Stimulated activated CD4-positive, alpha-beta T cell treated with anti-CD3 and anti-CD28 coated beads, Interleukin-4, amount 100 ng/mL, for 4 hours (primary cell): ENCODE measurements around the gene FSD1.

Experiments
- DNase-seq, 2 experiments: peaks; one replicate each; pipeline ENCODE4 v3.0.0-alpha.2; 2020

FSD1 gene

DNA sequence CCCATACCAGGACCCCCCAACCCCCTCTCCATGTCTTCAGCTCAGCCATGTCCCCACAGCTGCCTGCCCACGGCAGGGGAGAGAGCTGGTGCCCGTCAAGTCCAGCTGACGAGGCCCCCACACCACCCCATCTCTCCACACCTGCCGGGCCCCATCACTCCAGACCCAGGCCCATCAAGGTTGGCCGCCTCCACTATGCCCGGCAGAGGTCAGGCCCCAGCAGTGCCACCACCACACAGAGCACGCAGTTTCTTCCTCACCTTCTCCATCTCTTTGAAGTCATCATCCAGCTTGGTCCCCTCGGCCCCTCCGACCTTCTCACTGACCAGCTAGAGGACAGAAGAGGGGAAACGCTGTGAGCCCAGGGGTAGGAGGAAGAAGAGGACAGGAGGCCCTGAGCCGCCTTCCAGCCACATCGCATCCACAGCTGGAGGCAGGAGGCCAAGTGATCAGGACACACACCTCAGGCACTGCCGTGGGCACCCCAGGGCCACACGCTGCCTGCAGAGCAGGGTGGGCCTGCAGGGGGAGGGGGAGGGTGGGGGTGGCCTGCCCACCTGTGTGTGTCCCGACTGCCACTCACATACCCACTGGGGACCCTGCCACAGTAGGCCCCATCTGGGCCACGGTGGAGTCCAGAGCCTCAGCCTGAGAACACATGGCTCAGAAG lies 62.4 kb downstream of the FSD1 start:
- DNase-seq: no peak

DNA sequence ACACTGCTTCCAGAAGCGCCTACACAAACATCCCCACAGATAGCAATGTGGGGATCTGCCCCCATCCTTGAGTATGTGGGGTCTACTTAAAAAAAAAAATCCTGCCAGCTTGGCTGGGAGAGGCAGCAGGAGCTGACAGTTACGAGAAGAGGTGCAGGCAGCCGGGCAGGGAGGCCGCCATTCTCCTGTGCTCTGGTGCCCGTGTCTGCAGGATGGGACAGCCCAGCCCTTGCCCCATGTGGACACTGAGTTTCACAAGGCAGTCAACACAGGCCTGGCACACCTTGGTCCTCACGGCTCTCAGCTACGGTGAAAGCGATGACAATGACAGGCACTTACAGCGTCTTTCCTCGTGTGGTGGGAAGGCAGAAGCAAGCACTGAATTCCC lies 62.9 kb downstream of the FSD1 start:
- no peak for DNase-seq

DNA sequence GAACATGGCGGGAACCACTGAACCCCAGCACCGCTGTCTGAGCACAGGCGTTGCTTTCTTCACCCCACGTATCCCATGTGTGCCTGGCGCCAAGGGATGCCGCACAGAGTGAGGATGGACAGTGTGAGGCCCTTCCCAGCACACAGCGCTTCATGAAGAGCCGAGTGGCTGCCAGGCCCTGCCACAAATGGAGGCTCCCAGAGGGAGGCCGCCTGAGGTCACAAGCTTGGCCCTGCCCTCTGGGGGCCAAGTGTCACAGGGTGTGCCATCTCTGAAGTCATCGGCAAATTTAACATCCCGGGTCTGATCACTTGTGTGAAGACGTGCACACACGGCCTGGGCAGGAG lies 63.4 kb downstream of the FSD1 start:
- DNase-seq: no peak

DNA sequence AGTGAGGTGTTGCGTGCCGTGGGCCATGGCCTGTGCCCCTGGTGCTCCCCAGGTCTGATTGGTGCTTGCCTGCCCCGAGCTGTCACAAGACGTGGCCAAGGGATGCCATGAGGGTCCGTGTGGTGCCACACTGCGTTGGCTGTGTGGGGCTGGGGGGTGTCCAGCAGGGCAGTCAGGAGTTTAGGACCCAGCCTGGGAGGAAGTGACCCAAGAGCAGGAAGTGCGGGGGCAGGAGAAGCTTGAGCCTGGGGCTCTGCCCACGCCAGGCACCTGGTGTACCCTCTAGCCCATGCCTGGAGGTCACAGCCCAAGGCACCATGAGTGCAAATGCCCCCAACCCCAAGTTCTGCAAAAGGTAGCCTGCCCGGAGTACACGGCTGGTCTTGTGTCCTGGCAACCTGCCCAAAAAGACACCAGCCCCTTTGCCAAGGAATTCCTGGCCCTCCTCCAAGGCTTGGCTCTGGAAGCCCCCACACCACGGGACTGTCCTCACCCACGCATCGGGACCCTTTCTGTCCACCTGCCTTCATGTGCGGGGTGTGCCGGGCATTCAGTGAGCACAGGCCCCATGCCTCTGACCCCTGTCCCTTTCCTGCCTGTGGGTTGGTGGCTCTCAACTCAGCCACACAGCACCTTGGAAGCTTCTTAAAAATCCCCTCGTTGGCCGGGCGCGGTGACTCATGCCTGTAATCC lies 63.9 kb downstream of the FSD1 start:
- no peak for DNase-seq

DNA sequence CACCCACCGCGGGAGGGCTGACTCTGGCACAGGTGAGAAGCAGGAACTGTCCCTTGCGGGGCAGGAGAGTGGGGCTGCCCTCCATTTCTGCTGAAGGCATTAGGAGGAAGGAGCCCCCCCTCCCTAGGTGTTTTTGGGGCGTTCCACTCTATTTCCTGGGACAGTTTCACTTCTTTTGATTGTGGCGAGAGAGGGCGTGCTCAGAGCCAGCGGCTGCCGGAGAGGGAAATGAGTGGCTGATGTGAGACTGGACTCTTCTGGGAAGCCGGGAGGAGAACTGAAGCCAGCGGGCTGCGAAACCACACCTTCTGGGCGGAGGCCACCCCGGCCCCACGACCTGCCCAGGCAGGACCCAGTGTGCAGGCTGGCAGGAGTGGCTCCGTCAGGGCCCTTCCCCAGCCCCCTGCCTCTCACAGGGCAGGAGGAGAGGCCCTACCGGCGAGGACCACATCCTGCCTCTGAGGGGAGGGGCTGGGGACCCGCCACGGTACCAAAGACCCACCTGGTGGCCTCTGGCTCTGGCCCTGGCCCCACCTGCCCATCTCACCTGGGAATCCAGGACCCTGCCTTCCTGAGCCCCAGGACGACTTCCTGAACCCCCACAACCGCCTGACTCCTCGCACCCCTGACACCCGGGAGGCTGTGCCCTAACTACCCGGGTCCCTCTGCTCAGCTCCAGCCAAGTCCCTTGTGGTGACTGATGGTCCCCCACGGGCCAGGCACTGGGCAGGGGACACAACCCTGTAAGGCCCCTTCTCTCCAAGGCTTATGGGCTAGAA lies 64.9 kb downstream of the FSD1 start:
- DNase-seq: peak; percentile 46 to 62

DNA sequence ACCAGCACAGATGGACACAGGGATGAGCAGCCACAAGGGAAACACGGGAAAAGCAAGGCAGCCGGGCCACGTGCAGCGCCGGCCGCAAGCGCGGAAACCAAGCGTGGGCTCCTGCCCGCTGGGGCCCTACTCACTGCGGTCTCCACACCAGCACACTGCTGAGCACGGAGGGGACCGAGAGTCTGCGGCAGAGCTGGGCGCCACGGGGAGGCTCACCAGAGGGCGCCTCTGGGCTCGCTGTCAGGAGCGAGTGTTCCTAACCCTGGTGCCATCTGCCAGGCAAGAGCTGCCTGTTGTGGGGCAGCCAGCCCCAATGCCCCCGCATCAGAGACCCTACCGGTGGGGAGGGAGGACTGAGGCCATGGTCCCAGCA lies 65.5 kb downstream of the FSD1 start:
- peak; percentile 75 to 76 for DNase-seq

DNA sequence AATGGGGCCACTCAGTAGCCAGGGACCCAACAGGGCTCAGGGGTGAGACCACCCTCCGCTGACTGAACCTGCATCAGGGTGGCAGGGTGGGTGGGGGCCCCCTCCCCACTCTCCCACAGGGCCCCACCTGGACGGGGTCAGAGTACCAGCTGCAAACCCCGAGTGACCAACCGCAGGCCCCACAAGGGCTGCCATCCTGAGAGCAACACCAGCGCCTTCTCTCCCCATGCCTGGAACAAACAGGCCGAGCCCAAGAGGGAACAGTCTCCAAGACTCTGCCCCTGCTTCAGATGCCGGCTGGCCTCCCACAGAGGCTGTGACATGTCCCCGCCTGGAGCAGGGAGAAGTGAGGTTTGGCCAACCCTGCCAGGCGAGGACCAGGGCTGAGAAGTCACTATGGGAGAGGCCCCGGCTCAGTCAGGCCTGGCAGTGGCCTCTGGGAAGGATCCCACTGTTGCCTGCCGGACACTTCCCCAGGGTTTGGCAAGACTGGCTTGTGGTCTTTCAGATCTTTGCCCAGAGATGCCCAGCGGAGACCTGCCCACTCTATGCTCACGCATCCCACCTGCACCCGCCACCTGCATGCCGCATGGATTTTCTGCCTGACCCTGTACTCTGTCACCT lies 66.1 kb downstream of the FSD1 start:
- DNase-seq: no peak

DNA sequence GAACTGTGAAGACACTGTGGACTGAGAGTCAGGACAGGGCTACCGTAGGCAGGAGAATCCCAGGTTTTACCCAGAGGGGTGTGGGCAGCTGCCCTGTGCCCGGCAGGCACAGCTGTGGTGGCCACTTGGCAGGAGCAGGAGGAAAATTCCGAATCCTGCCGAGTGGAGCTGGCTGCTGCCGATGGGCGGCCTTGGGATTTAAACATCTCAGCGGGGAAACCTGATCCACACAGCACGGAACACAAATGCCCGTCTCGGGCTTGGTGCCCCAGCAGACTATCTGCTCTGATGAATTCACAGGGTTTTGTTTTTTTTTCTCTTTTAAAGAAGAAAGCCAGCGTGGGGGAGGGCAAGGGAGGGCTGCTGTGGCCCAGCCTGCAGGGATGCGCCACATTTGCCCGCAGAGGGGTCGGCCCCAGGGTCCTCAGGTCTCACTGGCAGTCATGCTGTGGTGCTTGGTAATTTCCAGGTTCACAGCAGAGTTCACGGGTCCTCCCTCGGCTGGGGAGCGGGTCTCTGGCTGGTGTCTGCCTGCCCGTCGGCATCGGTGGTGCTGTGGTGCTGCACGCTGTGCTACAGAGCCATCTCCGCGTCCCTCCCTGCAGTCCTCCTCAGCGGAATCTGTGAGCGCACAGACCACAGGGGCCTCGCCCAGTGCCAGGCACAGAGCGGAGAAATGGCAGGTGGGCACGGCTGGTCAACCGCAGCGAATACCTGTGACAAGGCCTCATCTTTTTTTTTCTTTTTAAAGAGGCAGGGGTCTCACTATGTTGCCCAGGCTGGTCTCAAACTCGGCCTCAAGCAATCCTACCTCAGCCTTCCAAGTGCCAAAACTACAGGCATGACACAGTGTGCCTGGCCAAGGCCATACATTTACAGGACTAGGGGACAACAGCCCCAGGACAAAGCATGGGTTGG lies 67.1 kb downstream of the FSD1 start:
- DNase-seq: no peak

DNA sequence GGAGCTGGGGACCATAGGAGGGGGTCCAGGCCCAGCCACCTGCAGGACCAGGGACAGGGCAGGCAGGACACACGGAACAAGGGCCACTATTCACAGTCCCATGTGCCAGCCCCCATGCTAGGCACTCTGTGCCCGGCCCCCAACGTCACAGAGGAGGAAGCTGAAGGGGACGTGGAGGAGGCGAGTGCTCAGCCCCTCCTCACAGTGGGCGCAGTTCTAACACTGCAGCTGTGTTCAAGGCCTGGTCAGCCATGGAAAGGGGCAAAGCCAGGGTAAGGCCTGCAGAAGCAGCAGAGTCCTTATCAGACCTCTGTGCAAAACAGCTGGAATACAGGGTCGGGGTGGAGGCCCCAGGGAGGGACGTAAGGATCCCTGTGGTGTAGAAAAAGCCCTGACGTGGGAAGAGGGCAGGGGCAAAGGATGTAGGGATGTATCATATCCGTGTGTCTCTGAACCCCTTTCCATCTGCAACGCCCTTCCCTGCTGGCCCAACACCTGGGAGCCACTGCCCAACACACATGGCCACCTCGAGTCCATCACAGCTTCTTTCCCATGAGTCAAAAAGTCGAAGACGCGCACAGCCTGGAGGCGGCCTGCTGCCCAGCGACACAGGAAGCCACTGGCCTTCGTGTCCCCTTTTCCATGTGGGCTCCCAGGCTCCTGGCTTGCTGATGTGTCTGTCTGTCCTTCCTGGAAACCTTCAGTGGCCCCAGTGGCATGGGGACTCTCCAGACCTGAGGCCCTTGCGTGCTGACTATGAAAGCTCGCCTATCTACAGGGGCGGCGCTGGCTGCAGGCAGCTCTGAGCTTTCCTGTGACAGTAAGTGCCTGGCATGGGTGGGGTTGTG lies 68.0 kb downstream of the FSD1 start:
- DNase-seq: no peak

DNA sequence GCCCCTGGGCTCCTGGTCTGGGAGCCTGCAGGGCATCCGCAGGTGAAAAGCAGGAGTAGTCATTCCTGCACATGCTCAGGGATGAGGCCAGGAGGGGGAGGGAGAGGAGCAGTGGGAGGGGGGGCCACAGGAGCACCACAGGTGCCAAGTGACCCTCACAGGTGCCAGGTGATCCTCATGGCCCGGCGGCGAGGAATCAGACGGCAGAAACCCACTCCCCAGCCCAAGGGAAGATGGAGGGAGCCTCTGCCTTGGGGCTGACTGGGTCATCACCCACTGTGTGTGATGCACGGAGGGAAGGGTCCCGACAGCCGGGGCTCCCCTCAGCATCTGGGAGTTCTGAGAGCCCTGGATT lies 68.6 kb downstream of the FSD1 start:
- DNase-seq: no peak
